ENCODE data around the gene BIRC6.
"Not testable (repeated sequence)": the region's sequence is repeated elsewhere in the genome, so short reads cannot be mapped to it uniquely, and the experiment has no call there.

Gene BIRC6

DNA sequence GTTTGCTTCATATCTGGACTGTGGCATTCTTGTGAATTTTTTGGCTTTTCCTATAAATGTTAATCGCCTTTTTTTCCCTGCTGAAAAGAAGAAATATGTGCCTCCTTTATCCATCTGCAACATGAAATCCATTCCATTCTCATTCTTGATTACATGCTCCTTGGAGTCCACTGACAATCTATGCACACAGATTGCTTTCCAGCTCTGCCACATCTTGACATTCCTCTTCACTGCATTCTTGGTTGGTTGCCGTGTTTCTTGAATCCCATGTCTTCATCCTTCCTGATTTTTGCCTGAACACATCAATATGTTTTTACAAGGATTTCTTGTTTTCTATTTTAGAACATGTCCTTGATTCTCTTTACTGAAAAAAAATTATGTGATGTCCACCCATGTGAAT is 26.7 kb upstream of the BIRC6 start:
- H3K27me3 ChIP-seq (ENCODE audit: insufficient read depth, low read depth), result no peaks in the 10 kb centered on the region
- no peaks in the 10 kb centered on the region for H3K79me2 ChIP-seq (ENCODE audit: insufficient read depth, low read depth)
- no peak overlapping the region for H3K9ac ChIP-seq
- H4K20me1 ChIP-seq (ENCODE audit: insufficient read depth), result no peaks in the 10 kb centered on the region
- no peak overlapping the region for H2AFZ ChIP-seq (ENCODE audit: low read depth)
- no peaks in the 10 kb centered on the region for H3K36me3 ChIP-seq (ENCODE audit: insufficient read depth)
- TF ChIP-seq, protein P1, sequence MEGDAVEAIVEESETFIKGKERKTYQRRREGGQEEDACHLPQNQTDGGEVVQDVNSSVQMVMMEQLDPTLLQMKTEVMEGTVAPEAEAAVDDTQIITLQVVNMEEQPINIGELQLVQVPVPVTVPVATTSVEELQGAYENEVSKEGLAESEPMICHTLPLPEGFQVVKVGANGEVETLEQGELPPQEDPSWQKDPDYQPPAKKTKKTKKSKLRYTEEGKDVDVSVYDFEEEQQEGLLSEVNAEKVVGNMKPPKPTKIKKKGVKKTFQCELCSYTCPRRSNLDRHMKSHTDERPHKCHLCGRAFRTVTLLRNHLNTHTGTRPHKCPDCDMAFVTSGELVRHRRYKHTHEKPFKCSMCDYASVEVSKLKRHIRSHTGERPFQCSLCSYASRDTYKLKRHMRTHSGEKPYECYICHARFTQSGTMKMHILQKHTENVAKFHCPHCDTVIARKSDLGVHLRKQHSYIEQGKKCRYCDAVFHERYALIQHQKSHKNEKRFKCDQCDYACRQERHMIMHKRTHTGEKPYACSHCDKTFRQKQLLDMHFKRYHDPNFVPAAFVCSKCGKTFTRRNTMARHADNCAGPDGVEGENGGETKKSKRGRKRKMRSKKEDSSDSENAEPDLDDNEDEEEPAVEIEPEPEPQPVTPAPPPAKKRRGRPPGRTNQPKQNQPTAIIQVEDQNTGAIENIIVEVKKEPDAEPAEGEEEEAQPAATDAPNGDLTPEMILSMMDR (conservative IDR thresholded peaks at IDR 0.05; ENCODE audit: low read depth, low read length), result no peak
- H3K4me3 ChIP-seq (IDR thresholded peaks at IDR 0.05; ENCODE audit: insufficient read depth, low read depth, low read length), result no peak overlapping the region
- no peak overlapping the region for H3K4me2 ChIP-seq
- no peaks in the 10 kb centered on the region for H3K4me1 ChIP-seq (ENCODE audit: low read depth, poor library complexity, severe bottlenecking)
- no peak overlapping the region for H3K27ac ChIP-seq

DNA sequence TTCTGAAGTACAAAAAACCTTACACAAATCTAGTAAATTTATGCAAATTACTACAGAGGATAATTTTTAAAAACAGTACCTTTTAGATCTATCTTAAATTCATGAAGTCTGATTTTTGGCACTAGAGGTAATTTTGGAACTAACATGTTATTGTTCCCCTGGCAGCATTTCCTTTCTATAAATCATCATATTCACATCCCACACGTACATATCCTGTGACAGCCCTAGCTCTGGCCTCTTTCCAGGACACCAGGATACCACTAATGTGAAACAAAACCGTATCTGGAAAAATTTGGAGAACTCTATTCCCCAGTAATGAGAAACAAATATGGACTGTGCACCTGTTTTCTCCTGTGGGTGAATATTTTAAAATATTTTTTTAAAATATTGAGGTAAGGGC is 14.0 kb upstream of the BIRC6 start:
- no peaks in the 10 kb centered on the region for H3K36me3 ChIP-seq (ENCODE audit: insufficient read depth)
- H3K4me2 ChIP-seq, result no peak overlapping the region
- TF ChIP-seq, protein P1 (conservative IDR thresholded peaks at IDR 0.05; ENCODE audit: low read depth, low read length), result no peak
- no peaks in the 10 kb centered on the region for H3K79me2 ChIP-seq (ENCODE audit: insufficient read depth, low read depth)
- H3K4me3 ChIP-seq (IDR thresholded peaks at IDR 0.05; ENCODE audit: insufficient read depth, low read depth, low read length), result no peak overlapping the region
- H4K20me1 ChIP-seq (ENCODE audit: insufficient read depth), result no peaks in the 10 kb centered on the region
- H2AFZ ChIP-seq (ENCODE audit: low read depth), result no peak overlapping the region
- no peak overlapping the region for H3K27ac ChIP-seq
- H3K4me1 ChIP-seq (ENCODE audit: low read depth, poor library complexity, severe bottlenecking), result no peaks in the 10 kb centered on the region
- no peak overlapping the region for H3K9ac ChIP-seq
- no peaks in the 10 kb centered on the region; the same call in 1 of the 2 replicates for H3K27me3 ChIP-seq (ENCODE audit: insufficient read depth, low read depth)

DNA sequence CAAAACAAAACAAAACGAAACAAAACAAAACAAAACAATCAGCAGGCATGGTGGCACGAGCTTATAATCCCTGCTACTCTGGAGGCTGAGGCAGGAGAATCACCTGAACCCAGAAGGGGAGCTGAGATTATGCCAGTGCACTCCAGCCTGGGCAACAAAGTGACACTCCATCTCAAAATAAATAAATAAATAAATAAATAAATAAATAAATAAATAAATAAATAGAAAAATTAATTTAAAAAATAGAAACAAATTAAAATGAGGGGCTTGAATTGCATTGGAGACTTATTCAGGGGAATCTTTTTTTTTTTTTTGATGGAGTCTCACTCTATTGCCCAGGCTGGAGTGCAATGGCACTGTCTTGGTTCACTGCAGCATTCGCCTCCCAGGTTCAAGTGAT is 6.0 kb upstream of the BIRC6 start:
- not testable (repeated sequence) for H3K79me2 ChIP-seq (ENCODE audit: insufficient read depth, low read depth); H3K4me2 ChIP-seq; H3K27ac ChIP-seq; H4K20me1 ChIP-seq (ENCODE audit: insufficient read depth); H3K27me3 ChIP-seq (ENCODE audit: insufficient read depth, low read depth); H2AFZ ChIP-seq (ENCODE audit: low read depth); H3K36me3 ChIP-seq (ENCODE audit: insufficient read depth); H3K4me3 ChIP-seq (IDR thresholded peaks at IDR 0.05; ENCODE audit: insufficient read depth, low read depth, low read length); H3K4me1 ChIP-seq (ENCODE audit: low read depth, poor library complexity, severe bottlenecking); H3K9ac ChIP-seq

DNA sequence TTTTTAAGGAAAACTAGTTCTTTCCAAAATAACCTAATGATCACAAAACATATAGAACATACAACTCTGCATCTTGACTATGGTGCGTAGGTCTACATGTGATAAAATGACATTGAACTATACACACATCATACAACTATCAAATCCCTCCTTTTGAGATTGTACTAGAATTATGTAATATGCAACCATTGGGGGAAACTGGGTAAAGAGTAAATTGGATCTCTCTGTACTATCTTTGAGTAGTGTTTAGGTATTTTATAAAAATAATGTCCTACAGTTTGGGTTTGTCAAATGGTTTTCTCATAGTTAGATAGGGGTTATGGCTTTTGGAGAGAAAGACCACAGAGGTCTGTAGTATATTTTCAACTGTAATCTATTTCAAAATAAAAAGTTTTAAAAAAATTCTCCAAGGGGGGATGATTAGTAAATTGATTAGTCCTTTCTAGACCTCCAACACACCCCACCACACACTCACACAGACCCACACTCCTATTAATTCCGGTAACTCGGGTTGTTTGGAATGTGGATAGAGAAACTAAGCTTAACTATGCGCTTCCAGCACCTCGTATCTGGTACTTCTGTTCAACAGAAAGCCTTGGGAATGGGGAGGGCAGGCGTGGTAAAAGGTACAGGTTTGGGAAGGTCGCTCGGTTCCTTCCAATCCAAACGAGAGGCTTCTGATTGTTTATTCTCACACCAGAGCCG is 695 bp upstream of the BIRC6 start:
- Histone ChIP-seq H3K36me3 (ENCODE audit: insufficient read depth) (no peaks in the 10 kb centered on the region), H3K27me3 (ENCODE audit: insufficient read depth, low read depth) (no peaks in the 10 kb centered on the region), H3K27ac (peak overlapping the region; percentile 91), H3K4me3 (IDR thresholded peaks at IDR 0.05; ENCODE audit: insufficient read depth, low read depth, low read length) (peak overlapping the region; percentile 69), H3K9ac (peak overlapping the region; percentile 94), H4K20me1 (ENCODE audit: insufficient read depth) (peaks cover 24% of the 10 kb centered on the region), H2AFZ (ENCODE audit: low read depth) (peak overlapping the region; percentile 100), H3K4me1 (ENCODE audit: low read depth, poor library complexity, severe bottlenecking) (peaks cover 28% of the 10 kb centered on the region), H3K4me2 (peak overlapping the region; percentile 92), H3K79me2 (ENCODE audit: insufficient read depth, low read depth) (peaks cover 40% of the 10 kb centered on the region)
- TF ChIP-seq, protein P1 (conservative IDR thresholded peaks at IDR 0.05; ENCODE audit: low read depth, low read length), result no peak

Data from KMS-11 (cell line).